HG02885 (cell line): ENCODE measurements around the gene PRELP.
"Not testable (repeated sequence)": the region's sequence is repeated elsewhere in the genome, so short reads cannot be mapped to it uniquely, and the experiment has no call there.

Experiments
- ATAC-seq: cut with Tn5 transposase; IDR thresholded peaks from one replicate; pipeline ENCODE4 v1.9.1; 2021; ENCODE audit warnings: mild to moderate bottlenecking; ENCODE audit not compliant: unreplicated experiment, poor library complexity

The PRELP gene

DNA sequence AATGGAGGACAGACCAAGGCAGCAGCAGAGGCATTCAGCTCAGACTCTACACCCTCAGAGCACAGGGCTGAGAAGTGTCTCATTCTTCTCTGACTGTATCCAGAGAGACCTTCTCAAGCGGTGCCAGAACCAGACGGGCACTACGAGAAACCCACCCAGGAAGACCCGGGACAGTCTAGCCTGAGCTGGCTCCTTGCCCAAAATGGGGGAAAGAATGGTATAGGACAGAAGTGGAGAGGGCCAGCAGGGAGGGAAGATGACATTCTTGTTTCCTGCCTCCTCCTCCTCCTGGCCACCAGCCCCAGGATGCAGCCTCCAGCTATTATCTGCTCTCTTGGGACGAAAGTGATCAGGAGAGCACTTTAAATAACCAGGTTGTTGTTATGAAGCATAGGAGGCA lies 22.6 kb upstream of the PRELP start:
- ATAC-seq: no peak

DNA sequence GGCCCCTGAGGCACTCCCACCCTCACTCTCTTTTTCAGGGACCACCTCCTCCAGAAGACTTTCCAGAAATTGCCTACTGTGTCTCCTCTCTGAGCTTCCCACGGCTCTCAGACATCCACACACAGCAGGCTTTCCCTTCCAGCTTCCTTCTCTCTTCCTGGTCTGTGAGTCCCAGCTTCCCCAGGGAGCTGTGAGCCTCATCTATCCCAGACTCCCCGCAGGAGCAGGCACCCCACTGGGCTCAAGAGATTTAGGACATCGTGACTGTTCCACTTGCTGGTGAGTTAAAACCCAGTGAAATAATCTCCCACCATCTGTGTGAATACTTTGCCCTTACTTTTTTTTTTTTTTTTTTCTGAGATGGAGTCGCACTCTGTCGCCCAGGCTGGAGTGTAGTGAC lies 22.0 kb upstream of the PRELP start:
- no peak for ATAC-seq

DNA sequence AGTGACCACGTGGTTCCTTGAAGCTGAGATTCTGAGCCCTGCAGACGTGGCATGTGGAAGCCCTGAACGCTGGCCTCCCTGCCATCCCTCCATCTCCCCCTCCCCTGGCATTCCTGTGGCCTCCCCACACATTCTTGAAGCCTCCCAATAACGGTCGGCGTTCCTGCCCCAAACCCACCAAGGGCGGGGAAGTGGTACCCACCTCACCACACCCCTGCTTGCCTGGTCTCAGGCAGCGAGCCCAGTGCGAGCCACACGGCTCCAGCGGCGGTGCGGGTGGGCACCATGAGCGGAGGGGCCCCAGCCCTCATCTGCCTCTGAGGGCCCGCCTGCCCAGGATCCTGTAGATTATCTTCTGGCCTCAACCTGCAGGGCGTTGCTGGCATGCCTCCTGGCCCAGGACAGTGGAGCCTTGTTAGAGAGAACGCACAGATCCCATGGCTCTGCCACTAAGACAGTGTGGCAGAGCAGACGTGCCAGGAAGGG lies 20.6 kb upstream of the PRELP start:
- ATAC-seq: no peak

DNA sequence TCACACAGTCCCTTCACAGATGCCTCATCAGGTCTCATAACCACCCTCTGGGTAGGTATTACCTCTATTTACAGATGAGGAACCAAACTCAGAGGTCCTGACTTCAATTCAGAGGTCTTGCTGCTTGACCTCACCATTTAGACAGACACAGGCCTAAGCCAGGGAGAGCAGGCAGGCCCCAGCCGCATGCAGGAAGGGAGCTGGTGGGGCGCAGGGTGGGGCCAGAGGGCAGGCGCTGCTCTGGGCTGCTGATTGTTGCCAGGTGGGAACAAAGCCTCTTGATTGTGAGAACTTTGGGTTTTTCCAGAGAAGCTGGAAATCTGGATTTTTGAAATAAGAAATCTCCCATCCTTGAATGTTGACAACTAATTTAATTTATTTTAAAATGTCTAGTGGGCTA lies 19.9 kb upstream of the PRELP start:
- ATAC-seq: no peak

DNA sequence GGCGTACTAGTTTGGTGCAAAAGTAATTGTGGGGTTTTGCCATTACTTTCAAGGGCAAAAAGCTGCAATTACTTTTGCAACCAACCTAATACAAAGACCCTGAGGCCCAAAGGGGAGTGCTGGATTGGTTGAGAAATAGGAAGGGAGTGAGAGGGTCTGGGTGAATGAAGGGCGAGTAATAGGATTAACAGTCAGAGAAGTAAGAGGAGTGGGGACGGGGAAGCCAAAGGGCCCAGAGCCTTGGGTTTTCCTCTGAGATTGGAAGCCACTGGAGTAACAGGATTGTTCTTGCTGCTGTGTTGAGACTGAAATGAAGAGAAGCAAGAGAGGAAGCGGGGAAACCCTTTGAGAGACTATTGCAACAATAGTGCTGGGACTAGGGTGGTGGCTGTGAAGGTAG lies 19.0 kb upstream of the PRELP start:
- ATAC-seq: no peak

DNA sequence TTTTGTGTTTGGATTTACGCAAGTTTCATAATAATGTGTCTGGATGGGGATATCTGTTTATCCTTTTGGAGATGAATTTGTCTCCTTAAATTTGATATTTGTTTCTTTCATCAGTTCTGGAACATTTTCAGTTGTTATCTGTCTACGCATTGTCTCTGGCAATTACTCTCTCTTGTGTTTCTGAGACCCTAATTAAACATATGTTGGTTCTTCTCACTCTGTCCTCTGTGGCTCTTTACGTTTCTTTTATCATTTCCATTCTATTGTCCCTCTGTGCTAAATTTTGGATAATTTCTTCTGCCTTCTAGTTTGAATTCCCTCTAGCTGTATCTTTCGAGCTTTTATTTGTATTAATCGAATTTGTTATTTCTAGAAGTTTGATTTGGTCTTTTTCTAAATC lies 17.5 kb upstream of the PRELP start:
- ATAC-seq: no peak

DNA sequence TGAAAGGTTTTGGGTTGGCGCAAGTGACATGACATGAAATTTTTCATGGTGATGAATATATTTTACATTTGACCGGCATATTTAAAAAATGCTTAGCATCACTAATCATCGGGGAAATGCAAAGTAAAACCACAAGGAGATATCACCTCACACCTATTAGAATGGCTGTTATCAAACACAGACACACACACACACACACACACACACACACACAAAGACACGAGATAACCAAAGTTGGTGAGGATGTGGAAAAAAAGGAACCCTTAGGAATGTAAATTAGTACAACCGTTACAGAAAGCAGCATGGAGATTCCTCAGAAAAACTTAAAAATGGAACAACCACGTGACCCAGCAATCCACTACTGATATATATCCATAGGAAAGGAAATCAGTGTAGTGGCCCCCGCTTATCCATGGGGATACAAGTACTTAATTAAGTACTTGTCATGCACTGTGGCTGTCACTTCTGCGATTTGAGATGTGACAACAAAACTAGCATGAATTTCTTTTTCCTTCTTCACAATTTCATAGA lies 15.9 kb upstream of the PRELP start:
- ATAC-seq: no peak

DNA sequence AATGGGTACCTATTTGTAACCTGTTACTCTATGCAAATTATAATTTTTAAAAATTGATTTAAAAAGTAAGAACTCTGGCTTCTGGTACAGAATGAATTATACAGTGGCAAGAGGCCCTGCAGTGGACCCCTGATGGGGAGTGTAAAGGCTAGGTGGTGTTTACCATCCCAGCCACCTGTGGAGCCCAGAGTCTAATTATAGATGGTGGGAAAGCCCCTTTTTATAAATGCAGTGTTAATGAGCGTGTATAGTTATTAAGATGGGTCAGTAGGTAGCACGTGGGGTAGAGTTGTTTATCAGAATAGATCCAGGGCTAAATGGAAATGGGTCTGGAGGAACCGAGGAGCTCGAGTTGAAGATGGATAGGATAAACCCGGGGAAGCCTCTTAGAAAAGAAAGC lies 13.9 kb upstream of the PRELP start:
- no peak for ATAC-seq

DNA sequence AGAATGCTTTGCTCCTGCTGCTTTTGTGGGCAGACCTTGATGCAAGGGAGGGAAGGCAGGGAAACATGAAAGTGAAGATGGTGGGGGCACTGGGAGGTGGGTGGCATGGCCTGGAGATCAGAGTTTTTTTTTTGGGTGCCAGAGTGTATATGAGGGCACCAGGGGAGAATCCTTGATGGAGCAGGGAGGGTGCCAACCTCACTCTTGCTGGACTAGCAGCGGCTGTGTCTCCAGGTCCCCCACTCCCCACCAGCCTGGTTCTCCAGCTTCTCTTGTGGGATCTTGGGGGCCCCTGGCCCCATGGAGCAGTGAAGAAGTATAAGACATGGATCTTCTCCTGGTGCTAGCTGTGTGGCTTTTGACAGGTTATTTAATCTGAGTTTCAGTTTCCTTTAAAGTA lies 13.5 kb upstream of the PRELP start:
- no peak for ATAC-seq

DNA sequence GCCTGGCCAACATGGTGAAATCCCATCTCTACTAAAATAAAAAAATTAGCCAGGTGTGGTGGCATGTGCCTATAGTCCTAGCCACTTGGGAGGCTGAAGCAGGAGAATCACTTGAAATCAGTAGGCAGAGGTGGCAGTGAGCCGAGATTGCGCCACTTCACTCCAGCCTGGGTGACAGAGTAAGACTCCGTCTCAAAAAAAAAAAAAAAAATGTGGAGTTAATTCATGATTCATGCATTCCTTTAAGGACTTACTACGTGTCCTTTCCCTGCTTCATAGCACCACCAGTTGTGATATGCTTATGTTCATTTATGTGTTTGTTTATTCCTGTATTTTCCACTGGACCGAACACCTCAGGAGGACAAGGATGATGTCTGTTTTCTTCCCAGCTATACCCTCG lies 12.7 kb upstream of the PRELP start:
- ATAC-seq: no peak

DNA sequence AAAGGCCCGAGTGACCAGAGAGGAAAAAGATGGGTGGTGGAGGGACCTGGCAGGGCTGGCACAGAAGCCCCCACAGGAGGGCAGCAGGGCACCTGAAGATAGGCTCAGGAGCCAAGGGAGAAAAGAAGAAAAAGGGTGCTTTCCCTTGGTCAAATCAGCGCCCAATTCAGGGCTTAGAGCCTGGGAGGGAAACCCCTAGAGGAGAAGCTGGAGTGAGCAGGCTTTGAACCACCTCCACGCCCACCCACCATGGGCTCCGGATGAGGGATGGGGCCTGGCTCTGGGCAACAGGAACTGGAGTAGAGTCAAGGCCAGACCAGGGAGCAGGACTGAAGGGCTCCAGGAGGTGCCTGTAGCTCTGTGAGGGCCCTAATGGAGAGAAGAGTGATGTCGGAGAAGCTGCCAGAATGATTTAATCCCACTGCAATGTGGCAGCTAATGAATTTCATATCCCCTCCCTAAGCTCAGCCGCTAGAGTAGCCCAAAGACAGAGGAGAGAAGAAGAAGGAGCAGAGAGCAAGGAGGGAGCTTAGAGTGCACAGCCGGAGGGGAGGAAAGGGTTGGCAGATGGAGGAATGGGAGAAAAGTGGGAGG lies 12.0 kb upstream of the PRELP start:
- ATAC-seq: no peak

DNA sequence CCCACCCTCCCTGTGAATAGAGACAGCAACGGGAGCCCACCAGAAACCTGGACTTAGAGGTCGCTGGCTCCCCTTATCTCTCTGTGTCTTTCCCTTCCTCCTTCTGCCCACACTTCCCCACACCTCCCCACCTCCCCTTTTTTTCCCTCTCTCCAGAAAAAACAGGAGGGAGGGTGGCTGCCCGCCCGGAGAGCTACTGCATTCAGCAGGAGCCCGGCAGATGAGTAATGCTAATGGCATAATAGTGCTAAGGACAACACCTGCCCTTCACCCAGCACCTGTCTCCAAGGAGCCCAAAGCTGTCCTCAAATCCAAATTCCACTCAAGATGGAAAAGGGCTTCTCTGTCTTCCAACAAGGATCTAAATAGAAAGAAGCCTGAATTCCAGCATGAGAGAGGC lies 11.4 kb upstream of the PRELP start:
- no peak for ATAC-seq

DNA sequence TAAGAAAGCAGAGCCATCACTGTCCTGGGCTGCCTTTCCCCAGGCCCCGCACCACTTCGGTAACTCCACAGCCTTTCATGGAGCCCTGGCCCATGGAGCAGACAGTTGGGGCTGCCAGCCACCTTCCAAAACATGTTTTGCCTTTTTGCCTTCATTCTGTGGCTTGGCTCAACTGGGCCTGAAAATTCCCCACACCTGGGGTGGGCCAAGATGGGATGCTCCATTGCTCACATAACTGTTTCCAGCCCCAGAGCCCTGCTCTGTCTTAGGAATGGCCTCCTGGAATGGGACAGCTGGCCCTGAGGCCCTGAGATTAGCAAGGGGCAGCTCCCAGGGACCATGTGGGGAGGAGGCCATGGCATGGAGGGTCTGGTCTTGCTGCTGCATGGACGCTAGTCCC lies 10.9 kb upstream of the PRELP start:
- ATAC-seq: no peak

DNA sequence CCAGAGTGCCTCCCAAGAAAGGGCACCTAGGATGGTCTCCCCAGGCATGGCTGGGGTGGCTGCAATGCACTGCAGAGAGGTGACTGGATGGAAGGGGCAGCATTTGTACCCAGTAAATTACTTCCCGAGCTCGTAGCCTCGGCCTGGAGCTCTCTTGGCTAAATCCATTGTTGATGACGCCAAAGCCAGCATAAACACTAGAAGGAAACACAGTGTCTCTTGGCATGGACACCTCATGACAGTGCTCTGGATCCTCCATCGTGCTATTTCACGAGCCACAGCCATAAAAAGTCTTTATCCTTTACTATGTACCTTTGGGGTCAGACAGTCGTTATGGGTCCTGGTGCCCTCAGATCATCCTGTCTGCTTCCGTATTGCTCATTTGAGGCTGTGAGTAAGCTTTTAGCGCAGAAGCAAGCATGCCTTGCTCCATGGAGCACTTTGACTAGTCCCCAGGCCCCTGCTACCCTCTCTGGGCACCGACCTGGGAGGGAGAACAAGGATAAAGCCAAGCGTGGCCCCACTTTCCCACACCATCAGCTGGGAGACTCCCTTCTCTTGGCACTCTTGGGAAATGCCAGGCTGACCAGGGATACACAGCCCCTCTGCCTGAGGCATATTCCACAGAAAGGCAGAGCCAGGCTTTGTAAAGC lies 10.3 kb upstream of the PRELP start:
- no peak for ATAC-seq

DNA sequence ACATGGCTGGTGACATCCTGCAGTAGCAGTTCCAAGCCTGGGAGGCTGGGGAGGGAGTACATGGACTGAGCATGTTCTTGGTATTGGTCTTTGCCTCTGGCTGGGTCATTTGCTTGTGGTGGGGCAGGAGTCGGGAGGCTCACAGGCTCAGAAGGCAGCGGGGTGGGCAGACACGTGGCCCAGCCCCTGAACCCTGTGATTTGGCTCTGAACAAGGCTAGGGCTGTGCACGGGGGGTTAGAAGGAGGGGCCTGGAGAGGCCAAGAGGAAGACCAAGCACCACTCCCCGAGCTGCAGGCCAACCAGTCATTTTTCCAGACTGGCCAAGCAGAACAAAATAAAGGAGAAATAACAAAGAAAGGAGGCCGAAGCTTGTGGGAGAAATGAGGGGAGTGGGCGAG lies 9.7 kb upstream of the PRELP start:
- ATAC-seq: no peak

DNA sequence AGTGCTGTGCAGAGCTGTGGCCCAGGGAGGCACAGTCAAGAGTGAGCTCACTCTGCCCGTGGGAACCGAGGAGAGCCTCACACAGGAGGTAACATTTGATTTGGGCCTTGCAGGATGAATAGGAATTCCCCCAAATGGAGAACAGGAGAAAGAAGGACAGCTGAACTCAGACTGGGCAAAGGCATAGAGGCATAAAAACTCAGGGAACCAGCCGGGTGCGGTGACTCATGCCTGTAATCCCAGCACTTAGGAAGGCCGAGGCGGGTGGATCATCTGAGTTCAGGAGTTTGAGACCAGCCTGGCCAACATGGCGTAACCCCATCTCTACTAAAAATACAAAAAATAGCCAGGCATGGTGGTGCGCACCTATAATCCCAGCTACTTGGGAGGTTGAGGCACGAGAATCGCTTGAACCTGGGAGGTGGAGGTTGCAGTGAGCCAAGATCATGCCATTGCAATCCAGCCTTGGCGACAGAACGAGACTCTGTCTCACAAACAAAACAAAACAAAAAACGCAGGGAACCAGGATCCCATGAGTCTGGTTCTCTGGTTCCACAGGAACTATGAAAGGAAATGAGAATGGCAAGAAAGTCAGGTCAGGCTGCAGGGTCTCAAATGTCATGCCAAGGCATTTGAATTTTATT lies 8.6 kb upstream of the PRELP start:
- ATAC-seq: not testable (repeated sequence)

DNA sequence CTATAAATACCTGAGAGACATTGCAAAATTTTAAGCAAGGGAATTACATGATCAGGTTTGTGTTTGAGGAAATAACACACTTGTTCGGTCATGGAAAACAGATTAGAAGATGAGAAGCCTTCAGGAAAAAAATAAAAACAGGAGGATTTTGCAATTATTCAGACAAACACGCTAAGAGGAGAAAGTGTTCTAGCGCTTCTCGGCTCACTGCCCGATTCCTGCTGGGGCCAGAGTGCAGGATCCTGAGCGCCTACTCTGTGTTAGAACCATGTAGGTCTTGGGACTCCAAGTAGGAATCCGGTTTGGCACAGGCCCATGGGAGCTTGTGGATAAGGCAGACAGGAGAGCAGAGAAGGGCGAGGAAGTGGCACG lies 8.1 kb upstream of the PRELP start:
- no peak for ATAC-seq

DNA sequence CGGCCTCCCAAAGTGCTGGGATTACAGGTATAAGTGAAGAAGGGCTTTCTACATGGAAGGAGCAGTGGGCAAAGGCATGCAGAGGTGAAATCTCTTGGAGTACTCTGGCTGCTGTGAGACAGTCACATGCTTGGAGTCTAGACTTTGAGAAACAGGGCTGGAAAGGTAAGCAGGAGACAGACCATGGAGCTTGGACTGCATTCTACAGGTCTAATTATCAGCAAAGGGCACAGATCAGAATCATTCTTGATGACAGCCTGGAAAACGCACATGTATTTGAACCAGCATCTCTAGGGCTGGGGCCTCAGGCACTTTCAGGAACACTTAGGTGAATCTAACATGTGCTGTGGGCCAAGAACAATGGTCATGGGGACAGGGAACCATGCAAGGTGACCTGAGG lies 7.3 kb upstream of the PRELP start:
- ATAC-seq: no peak

DNA sequence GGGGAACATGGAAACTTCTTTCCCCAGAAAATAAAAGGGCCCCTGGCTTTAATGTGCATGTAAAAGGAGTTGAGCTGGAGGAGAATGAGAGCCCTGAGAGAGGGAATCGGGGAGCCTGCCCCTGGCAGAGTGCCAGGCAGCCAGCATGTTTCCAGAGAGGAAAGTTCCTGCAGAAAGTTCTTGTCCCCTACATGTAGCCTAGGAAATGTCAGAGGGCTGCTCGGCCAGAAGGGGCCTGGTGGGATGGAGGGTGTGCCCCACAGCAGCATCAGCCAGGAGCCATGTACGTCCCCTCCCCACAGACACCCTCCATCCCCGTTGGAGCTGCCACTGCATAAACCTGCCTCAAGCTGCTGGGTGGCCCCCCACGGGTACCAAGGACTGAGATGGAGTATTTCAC lies 5.4 kb upstream of the PRELP start:
- ATAC-seq: no peak

DNA sequence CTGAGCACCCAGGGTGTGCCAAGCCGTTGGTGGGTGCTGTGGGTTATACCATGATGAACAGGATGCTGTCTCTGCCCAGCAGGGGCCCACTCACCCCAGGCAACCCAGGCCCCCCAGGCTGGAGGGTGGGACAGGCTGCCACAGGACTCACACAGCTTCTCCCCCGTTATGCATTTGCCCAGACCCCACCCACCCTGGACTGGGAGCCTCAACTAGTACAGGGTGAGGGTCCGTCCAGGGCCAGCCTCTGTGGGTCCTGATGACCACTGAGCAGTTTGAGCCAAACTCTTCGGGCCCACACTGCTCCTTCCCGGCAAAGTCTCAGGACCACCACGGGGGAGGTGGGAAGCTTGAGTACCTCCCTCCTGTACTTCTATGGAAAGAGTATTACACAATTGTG lies 3.8 kb upstream of the PRELP start:
- no peak for ATAC-seq

DNA sequence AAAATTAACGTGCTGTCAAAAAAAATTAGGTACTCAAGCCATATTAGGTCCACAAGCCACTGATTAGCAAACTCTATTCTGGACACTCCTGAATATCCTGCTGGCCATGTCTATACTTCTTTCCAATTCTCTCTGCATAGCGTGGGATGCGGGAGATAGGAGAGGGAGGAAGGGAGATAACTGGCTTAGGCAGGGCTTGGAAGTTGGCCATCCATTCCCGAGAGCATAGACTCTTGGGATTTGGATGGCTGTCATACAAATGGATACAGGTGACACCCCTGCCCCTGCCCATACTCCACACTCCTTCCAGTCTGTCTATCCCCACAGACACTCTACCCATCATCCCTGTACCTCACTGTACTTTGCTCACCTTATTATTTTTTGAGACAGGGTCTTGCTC lies 2.3 kb upstream of the PRELP start:
- ATAC-seq: no peak

DNA sequence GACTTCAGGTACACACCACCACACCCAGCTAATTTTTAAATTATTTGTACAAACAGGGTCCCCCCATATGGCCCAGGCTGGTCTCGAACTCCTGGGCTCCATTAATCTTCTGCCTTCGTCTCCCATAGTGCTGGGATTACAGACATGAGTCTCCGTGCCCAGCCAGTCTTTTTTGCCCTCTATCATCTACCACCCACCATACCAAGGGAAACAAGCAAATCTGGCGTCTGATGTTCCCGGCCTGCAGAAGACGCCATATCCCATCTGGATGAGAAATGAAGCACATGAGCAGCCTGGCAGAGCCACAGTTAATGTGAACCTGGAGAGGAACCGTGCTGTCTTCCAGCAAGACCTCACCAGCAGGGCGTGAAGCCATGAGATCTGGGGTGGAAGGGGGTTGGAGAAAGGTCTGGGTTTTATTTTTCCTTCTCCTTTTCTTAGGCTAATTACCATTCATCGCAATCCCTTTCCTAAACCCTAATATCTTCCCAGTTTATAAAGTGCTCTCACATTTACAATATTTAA lies 1.8 kb upstream of the PRELP start:
- no peak for ATAC-seq
